Adrenal gland (tissue), 5 donors: ENCODE data around the gene PRORP.

Source experiments
- POLR2A ChIP-seq, 2 donors: fragments of 450-650 bp; IDR thresholded peaks; one replicate each; pipeline ENCODE4 v1.6.1; 2017; ENCODE audit warnings: antibody characterized with exemption in 2 of 2, mild to moderate bottlenecking in 2 of 2, moderate library complexity in 1 of 2
- TF ChIP-seq, protein P1 (sequence below), 6 experiments: fragments of 450-650 bp in 4 of 6; fragments of 200-600 bp in 2 of 6; sonication (generic) in 1 of 6; IDR thresholded peaks; 1 replicate in 5 of 6; 2 replicates in 1 of 6; pipeline versions ENCODE4 v1.5.1 to v1.8.0; 2016 to 2021; ENCODE audit warnings: antibody characterized with exemption in 6 of 6, mild to moderate bottlenecking in 2 of 6, moderate library complexity in 1 of 6
- donor health status: DM: no; HTN: no; CAD: no.

DNA sequence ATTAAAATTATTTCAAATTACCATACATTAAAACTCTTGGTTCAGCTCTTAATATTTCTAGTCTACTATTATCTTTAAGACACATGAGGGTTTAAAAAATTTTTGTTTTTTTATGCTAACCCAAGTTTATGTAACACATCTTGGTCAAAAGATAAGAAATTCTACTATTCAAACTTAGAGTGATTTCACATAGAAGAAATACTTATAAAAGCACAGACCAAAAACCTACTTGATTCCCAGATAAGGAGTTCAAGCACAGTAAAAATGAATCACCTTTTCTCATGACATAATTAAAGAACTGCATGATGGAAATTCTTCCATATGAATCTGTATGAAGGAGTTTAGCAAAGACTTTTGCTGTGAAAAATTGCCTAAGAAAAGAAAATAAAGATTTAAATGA, 14.5 kb upstream of the PRORP start:
- TF ChIP-seq, protein P1, sequence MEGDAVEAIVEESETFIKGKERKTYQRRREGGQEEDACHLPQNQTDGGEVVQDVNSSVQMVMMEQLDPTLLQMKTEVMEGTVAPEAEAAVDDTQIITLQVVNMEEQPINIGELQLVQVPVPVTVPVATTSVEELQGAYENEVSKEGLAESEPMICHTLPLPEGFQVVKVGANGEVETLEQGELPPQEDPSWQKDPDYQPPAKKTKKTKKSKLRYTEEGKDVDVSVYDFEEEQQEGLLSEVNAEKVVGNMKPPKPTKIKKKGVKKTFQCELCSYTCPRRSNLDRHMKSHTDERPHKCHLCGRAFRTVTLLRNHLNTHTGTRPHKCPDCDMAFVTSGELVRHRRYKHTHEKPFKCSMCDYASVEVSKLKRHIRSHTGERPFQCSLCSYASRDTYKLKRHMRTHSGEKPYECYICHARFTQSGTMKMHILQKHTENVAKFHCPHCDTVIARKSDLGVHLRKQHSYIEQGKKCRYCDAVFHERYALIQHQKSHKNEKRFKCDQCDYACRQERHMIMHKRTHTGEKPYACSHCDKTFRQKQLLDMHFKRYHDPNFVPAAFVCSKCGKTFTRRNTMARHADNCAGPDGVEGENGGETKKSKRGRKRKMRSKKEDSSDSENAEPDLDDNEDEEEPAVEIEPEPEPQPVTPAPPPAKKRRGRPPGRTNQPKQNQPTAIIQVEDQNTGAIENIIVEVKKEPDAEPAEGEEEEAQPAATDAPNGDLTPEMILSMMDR (IDR thresholded peaks at IDR 0.05): no peak
- no peak for TF ChIP-seq POLR2A (IDR thresholded peaks at IDR 0.05)
